Measurements from ENCODE around the gene PAQR8.

PAQR8 gene

DNA sequence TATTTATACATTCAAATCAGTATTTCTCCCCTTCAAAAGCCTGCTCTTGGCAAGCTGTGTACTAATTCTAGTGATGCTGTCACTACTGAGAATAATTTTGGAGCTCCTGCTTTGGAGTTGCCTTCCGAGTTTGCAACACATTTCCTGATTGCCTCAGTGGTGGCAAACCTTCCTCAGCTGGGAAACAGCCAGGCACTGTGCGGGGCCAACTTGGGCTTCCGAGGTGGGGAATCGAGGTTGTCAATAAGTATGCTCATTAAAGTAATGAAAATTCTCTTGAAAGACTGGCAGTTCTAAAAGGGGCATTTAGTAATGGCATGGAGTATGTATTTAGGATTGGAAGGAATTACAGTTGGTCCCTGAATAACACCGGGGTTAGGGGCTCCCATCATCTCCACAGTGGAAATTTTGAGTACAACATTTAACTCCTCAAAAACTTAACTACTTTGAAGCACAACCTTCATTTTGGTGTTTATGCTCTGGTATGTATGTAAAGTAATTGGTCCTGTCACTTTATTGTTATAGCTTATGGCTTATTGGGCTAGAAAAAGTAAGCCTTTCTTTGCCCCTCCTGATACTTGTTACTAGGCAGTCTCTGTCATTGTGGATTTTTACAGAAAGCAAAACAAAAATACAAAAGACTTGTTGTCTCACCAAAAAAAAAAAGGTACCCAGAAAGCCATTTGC lies 2.7 kb downstream of the PAQR8 start:
- DNase-seq (ENCODE audit: low read depth): no peak
- in situ Hi-C loops (cut with HindIII; ENCODE audit: low sequenced_read_pairs): no loop called here

DNA sequence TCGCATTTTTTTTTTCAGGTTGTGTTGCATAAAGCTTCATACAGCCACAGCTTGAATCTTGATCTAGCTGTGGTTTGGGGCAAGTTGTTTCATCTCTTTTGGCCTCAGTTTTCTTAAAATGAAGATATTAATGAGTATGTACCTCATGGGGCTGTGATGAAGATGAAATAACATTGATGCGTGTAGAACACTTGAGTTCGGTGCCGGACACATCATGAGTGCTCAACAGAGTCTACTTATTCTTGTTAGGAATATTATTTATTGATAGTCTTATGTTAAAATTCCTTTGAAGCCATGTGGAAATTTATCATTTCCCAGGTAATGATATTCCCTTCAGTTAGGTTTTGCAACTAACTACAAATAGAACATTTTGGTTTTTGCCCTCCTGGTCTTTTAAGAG lies 3.4 kb downstream of the PAQR8 start:
- in situ Hi-C loops (cut with HindIII; ENCODE audit: low sequenced_read_pairs): no loop called here
- no peak for TF ChIP-seq CTCF (IDR thresholded peaks at IDR 0.05; ENCODE audit: low read depth, low read length, missing control alignments)
- DNase-seq (ENCODE audit: low read depth): no peak
- H3K4me3 ChIP-seq (ENCODE audit: low read depth, low read length): no peak overlapping the region

More for the DNA sequence above, 2.7 kb downstream of the PAQR8 start:
- no peak overlapping the region for H3K4me3 ChIP-seq (ENCODE audit: low read depth, low read length)
- TF ChIP-seq CTCF (IDR thresholded peaks at IDR 0.05; ENCODE audit: low read depth, low read length, missing control alignments): no peak

- TF ChIP-seq CTCF (IDR thresholded peaks at IDR 0.05; ENCODE audit: low read depth, low read length, missing control alignments): no peak
- in situ Hi-C loops (cut with HindIII; ENCODE audit: low sequenced_read_pairs): no loop called here
Observed at GRCh38 chr6:52365866-52366540, 4.1 kb downstream of the PAQR8 start.

DNA sequence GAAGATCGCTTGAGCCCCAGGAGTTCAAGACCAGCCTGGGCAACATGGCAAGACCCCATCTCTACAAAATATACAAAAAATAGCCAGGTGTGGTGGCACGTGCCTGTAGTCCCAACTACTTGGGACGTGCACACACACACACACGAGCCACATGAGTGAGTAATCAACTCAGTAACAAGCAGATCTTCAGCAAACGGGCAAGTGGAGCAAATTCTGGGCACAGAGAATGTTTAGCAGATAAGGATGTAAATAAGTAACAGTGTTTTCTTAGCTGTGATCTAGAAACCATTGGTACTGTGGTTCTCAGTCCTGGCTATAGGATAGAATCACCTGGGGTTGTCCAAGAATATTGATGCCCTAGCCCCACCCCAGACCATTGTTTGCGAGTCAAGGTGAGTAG lies 6.1 kb downstream of the PAQR8 start:
- DNase-seq (ENCODE audit: low read depth): no peak
- in situ Hi-C loops (cut with HindIII; ENCODE audit: low sequenced_read_pairs): no loop called here
- TF ChIP-seq CTCF (IDR thresholded peaks at IDR 0.05; ENCODE audit: low read depth, low read length, missing control alignments): no peak
- no peak overlapping the region for H3K4me3 ChIP-seq (ENCODE audit: low read depth, low read length)

More at GRCh38 chr6:52365866-52366540, 4.1 kb downstream of the PAQR8 start:
- H3K4me3 ChIP-seq (ENCODE audit: low read depth, low read length): no peak overlapping the region
- DNase-seq (ENCODE audit: low read depth): no peak

- in situ Hi-C loops (cut with HindIII; ENCODE audit: low sequenced_read_pairs): no loop called here
- no peak for DNase-seq (ENCODE audit: low read depth)
- TF ChIP-seq CTCF (IDR thresholded peaks at IDR 0.05; ENCODE audit: low read depth, low read length, missing control alignments): no peak
- no peak overlapping the region for H3K4me3 ChIP-seq (ENCODE audit: low read depth, low read length)
Observed at GRCh38 chr6:52369234-52369633, 7.3 kb downstream of the PAQR8 start.

DNA sequence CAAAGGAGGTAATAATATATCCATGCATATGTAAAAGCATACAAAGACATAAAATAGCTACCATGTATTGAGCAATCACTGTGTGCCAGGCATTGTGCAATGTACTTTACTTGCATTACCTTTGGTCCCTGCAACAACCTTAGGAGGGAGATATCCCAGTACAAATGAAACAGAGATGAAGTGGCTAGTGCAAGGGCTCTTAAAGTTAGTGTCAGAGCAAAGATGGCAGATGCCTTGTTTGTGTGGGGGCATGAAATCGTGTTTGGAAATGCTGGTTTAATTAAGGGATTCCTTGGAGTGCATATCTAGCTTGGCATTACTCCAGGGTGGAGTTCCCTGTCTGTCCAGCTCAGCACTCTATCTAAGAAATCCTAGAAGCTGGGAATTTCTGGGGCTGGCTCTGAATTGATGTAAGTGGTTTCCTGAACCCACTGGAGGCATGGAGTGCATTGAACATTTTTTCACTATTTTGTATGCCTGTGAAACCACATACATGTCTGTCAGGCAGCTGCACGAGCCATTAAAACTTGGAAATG lies 9.8 kb downstream of the PAQR8 start:
- in situ Hi-C loops (cut with HindIII; ENCODE audit: low sequenced_read_pairs): no loop called here
- TF ChIP-seq CTCF (IDR thresholded peaks at IDR 0.05; ENCODE audit: low read depth, low read length, missing control alignments): no peak
- H3K4me3 ChIP-seq (ENCODE audit: low read depth, low read length): no peak overlapping the region
- peak; percentile 70 for DNase-seq (ENCODE audit: low read depth)
